HAP-1 (cell line): Measurements from ENCODE around the gene CAMK2N2.

Source experiments
- DNase-seq, 2 experiments: peaks; one replicate each; pipeline ENCODE4 v3.0.0-alpha.2; 2016 to 2020; ENCODE audit warnings: low spot score in 2 of 2
- H3K27me3 ChIP-seq: fragments of 250-450 bp; sonication (Bioruptor Pico); 2 replicates; pipeline ENCODE4 v1.5.1; 2020; ENCODE audit warnings: low read depth, mild to moderate bottlenecking, moderate library complexity
- H3K36me3 ChIP-seq: fragments of 250-450 bp; sonication (Bioruptor Pico); replicated peaks from 2 replicates; pipeline ENCODE4 v1.5.1; 2020; ENCODE audit warnings: mild to moderate bottlenecking
- H3K4me1 ChIP-seq: fragments of 250-450 bp; sonication (Bioruptor Pico); 2 replicates; pipeline ENCODE4 v1.5.1; 2020; ENCODE audit warnings: mild to moderate bottlenecking
- H3K4me3 ChIP-seq: fragments of 250-450 bp; sonication (Bioruptor Pico); 2 replicates; pipeline ENCODE4 v1.5.1; 2020; ENCODE audit warnings: mild to moderate bottlenecking, moderate library complexity
- H3K9me3 ChIP-seq: fragments of 250-450 bp; sonication (Bioruptor Pico); 2 replicates; pipeline ENCODE4 v1.5.1; 2020; ENCODE audit warnings: mild to moderate bottlenecking, moderate library complexity
- in situ Hi-C: fragments of 300-500 bp; cut with MboI; formaldehyde crosslinking; loops from 3 replicates; pipeline ENCODE4 v1.14.3; 2020; ENCODE audit warnings: low sequenced_read_pairs, inconsistent platforms, mixed read lengths

Gene CAMK2N2

GRCh38 chr3:184261270-184261853, at the start of gene CAMK2N2:
Gene CAMK2N2, minus strand, starts transcription at chr3:184261553. Its CDS starts 268 bp downstream, at chr3:184261285.
- Histone ChIP-seq H3K9me3 (no peaks in the 10 kb centered on the region), H3K4me1 (peaks cover 8% of the 10 kb centered on the region), H3K4me3 (peak within 1 kb of the TSS; percentile 37), H3K27me3 (peaks cover 13% of the 10 kb centered on the region), H3K36me3 (no peaks in the 10 kb centered on the region)
- peak; percentile 76 to 90 for DNase-seq
- in situ Hi-C loops, result no loop called here

GRCh38 chr3:184308744-184309143, 47.4 kb upstream of the CAMK2N2 start:
- Histone ChIP-seq H3K4me3 (no peak overlapping the region), H3K4me1 (no peaks in the 10 kb centered on the region), H3K36me3 (peaks cover 54% of the 10 kb centered on the region), H3K27me3 (no peaks in the 10 kb centered on the region), H3K9me3 (no peaks in the 10 kb centered on the region)
- in situ Hi-C loops, result no loop called here
- DNase-seq, result no peak

- in situ Hi-C loops, result no loop called here
Measured at GRCh38 chr3:184307915-184308314, 46.6 kb upstream of the CAMK2N2 start.

DNA sequence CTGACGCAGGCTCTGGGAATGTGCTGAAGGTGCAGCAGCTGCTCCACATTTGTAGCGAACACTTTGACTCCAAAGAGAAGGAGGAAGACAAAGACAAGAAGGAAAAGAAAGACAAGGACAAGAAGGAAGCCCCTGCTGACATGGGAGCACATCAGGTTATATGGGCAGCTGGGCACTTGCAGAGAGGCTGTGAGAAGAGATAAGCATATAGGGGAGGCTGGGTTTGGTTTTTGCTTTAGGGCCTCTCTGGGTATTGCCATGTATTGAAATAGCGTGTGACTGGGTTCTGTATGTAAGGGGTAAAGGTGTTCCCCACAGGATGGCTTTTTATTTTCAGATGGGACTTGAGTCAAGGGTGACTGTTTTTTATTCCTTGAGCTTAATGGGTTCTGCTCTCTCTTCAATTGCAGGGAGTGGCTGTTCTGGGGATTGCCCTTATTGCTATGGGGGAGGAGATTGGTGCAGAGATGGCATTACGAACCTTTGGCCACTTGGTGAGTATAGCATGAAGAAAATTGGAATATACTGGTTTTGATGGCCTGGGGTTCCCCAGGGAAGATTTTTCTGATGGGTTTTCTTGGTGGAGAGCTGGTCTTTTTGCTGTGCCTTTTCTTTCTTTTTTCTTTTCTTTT, 45.1 kb upstream of the CAMK2N2 start:
- Histone ChIP-seq H3K9me3 (no peaks in the 10 kb centered on the region), H3K27me3 (no peaks in the 10 kb centered on the region), H3K4me1 (no peaks in the 10 kb centered on the region), H3K36me3 (peaks cover 77% of the 10 kb centered on the region), H3K4me3 (no peak overlapping the region)
- in situ Hi-C loops, result no loop called here
- DNase-seq, result no peak

More at GRCh38 chr3:184307915-184308314, 46.6 kb upstream of the CAMK2N2 start:
- Histone ChIP-seq H3K4me3 (no peak overlapping the region), H3K4me1 (no peaks in the 10 kb centered on the region), H3K36me3 (peaks cover 63% of the 10 kb centered on the region), H3K9me3 (no peaks in the 10 kb centered on the region), H3K27me3 (no peaks in the 10 kb centered on the region)
- no peak for DNase-seq

DNA sequence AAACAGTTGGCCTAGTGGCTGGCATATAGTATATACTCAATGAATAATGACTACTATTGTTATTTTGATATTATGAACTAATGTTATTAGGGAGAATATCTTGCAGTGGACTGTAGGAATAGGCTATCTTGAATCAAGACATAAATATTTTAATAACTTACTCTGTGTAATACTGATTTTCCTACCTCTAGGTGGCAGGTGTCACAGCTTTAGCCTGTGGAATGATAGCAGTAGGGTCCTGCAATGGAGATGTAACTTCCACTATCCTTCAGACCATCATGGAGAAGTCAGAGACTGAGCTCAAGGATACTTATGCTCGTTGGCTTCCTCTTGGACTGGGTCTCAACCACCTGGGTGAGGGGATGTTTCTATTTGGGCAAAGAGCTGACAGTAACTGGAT, 44.2 kb upstream of the CAMK2N2 start:
- in situ Hi-C loops, result no loop called here
- Histone ChIP-seq H3K9me3 (no peaks in the 10 kb centered on the region), H3K36me3 (peaks cover 86% of the 10 kb centered on the region), H3K4me1 (no peaks in the 10 kb centered on the region), H3K4me3 (no peak overlapping the region), H3K27me3 (no peaks in the 10 kb centered on the region)
- no peak for DNase-seq

GRCh38 chr3:184300378-184300720, 39.0 kb upstream of the CAMK2N2 start:
- in situ Hi-C loops, result no loop called here
- no peaks in the 10 kb centered on the region for H3K27me3 ChIP-seq
- peaks cover 53% of the 10 kb centered on the region for H3K36me3 ChIP-seq
- H3K4me3 ChIP-seq, result peak overlapping the region; percentile 94; the same call in 1 of the 2 replicates
- DNase-seq, result no peak
- peaks cover 3% of the 10 kb centered on the region; the same call in 1 of the 2 replicates for H3K4me1 ChIP-seq
- no peaks in the 10 kb centered on the region for H3K9me3 ChIP-seq

DNA sequence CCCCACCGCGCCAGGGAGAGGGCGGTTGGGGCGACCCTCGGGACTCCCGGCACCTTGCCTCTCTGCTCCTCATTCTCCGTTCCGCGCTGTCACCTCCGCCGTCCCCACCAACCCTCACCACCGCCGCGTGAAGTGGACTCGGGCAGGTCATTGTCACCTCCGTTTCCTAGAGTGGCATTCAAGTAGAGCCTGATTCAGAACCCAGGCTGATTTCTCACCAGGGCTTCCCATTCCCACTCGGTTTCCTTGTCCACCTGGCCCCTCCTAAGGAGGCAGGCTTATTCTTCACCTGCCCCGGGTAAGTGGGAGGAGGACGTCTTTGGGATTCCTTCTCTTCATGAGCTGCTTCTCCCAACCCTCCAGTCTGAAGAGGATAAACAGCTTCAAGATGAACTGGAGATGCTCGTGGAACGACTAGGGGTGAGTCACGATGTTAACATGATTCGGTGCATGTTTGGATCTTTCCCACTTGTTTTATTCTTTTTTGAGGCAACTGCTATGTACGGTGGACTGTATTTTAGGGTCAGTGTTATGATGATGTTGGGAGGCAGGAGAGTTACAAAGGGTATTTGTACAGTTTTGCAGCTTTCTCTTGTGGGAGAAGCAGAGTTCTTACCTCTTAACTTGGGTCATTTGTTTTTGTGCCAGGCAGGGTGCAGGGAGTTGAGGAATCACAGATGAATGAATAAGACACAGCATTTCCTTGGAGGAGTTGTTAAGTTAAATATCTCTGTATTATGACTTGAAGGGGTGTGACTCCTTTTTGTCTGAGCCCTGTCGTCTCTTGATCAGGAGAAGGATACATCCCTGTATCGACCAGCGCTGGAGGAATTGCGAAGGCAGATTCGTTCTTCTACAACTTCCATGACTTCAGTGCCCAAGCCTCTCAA, 38.4 kb upstream of the CAMK2N2 start:
- in situ Hi-C loops, result no loop called here
- H3K4me3 ChIP-seq, result peak overlapping the region; percentile 94
- H3K36me3 ChIP-seq, result peaks cover 47% of the 10 kb centered on the region

GRCh38 chr3:184298759-184299487, 37.6 kb upstream of the CAMK2N2 start, which contains the start of gene PSMD2:
Gene PSMD2, plus strand, starts transcription at chr3:184299241. Its CDS starts 26 bp downstream, at chr3:184299267.
- H3K4me1 ChIP-seq, result peaks cover 3% of the 10 kb centered on the region; the same call in 1 of the 2 replicates
- peak; percentile 91 to 99 for DNase-seq
- in situ Hi-C loops, result no loop called here
- no peaks in the 10 kb centered on the region for H3K27me3 ChIP-seq
- no peaks in the 10 kb centered on the region for H3K9me3 ChIP-seq
- H3K4me3 ChIP-seq, result peak within 1 kb of the TSS; percentile 94
- peaks cover 39% of the 10 kb centered on the region for H3K36me3 ChIP-seq

More for the DNA sequence above, 38.4 kb upstream of the CAMK2N2 start:
- H3K4me1 ChIP-seq, result peaks cover 3% of the 10 kb centered on the region; the same call in 1 of the 2 replicates
- no peak for DNase-seq
- no peaks in the 10 kb centered on the region for H3K9me3 ChIP-seq
- H3K27me3 ChIP-seq, result no peaks in the 10 kb centered on the region

DNA sequence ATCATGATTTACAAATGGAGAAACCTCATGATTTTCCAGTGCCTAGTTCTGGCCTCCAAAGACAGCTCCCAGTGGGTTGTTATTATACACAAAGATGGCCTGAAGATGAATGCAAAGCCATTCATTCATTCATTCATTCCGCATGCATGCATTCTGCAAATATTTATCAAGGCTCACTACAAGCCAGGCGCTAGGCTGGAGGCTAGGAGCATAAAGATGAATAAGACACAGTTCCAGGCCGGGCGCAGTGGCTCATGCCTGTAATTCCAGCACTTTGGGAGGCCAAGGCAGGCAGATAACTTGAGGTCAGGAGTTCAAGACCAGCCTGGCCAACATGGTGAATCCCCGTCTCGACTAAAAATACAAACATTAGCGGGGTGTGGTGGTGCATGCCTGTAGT, 35.3 kb upstream of the CAMK2N2 start:
- Histone ChIP-seq H3K9me3 (no peaks in the 10 kb centered on the region), H3K4me3 (no peak overlapping the region), H3K4me1 (peaks cover 3% of the 10 kb centered on the region; the same call in 1 of the 2 replicates), H3K36me3 (peaks cover 16% of the 10 kb centered on the region), H3K27me3 (no peaks in the 10 kb centered on the region)
- DNase-seq, result no peak
- in situ Hi-C loops, result no loop called here

DNA sequence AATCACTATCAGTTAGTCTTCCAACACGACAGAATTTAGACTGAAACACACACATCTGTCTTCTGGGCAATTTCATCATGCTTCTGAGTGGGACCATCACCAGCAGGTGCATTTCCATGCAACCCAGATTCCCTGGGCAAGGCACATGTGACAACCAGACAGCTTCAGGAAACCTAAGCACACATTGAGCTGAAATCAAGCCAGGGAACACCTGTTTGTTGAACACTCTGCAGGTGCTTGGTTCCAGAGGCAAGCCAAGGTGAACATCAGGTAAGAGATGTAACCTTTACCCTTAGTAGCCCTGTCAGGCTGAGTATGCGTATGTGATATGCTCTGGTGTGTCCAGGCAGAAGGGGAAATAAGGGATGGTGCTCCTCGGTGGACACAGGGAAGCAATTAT, 34.4 kb upstream of the CAMK2N2 start:
- H3K9me3 ChIP-seq, result no peaks in the 10 kb centered on the region
- DNase-seq, result no peak
- peaks cover 7% of the 10 kb centered on the region for H3K36me3 ChIP-seq
- no peak overlapping the region for H3K4me3 ChIP-seq
- in situ Hi-C loops, result no loop called here
- H3K4me1 ChIP-seq, result peaks cover 3% of the 10 kb centered on the region; the same call in 1 of the 2 replicates
- H3K27me3 ChIP-seq, result no peaks in the 10 kb centered on the region

GRCh38 chr3:184291738-184292445, 30.5 kb upstream of the CAMK2N2 start:
- Histone ChIP-seq H3K36me3 (no peaks in the 10 kb centered on the region), H3K9me3 (no peaks in the 10 kb centered on the region), H3K4me1 (no peaks in the 10 kb centered on the region), H3K27me3 (no peaks in the 10 kb centered on the region; the same call in 1 of the 2 replicates), H3K4me3 (no peak overlapping the region)
- DNase-seq, result no peak
- in situ Hi-C loops, result no loop called here

DNA sequence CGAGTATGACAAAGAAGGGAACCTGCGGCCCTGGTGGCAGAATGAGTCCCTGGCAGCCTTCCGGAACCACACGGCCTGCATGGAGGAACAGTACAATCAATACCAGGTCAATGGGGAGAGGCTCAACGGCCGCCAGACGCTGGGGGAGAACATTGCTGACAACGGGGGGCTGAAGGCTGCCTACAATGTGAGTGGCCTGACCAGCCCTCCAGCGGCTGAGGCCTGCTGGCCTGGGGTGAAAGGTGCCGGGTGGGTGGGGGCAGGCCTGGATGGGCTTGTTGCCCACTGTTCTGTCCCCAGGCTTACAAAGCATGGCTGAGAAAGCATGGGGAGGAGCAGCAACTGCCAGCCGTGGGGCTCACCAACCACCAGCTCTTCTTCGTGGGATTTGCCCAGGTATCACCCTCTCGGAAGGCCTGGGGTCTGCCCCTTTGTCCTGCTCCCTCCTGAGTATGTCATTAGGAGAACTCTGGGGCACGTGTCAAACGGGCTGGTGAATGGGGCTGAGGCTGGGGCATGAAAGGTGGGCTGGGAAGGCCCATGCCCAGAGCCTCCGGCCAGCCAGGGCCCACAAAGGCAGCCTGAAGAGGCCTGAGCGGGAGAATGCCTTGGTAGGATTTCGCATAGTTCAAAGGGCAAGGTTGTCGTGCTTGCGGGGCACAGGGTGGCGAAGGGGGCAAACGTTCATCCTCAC, 29.8 kb upstream of the CAMK2N2 start:
- in situ Hi-C loops, result no loop called here
- no peaks in the 10 kb centered on the region for H3K36me3 ChIP-seq
- no peaks in the 10 kb centered on the region for H3K4me1 ChIP-seq
- DNase-seq, result no peak
- H3K9me3 ChIP-seq, result no peaks in the 10 kb centered on the region
- H3K4me3 ChIP-seq, result no peak overlapping the region
- no peaks in the 10 kb centered on the region; the same call in 1 of the 2 replicates for H3K27me3 ChIP-seq
